Ishikawa (cell line): Measurements from ENCODE around the gene ZBTB8A.

Experiments
- CEBPB ChIP-seq: IDR thresholded peaks from 2 replicates; pipeline ENCODE4 v1.6.1; 2012
- EP300 ChIP-seq: IDR thresholded peaks from 2 replicates; pipeline ENCODE4 v1.6.1; 2012; ENCODE audit warnings: borderline replicate concordance
- MAX ChIP-seq: IDR thresholded peaks from 2 replicates; pipeline ENCODE4 v1.6.1; 2012
- RAD21 ChIP-seq: IDR thresholded peaks from 2 replicates; pipeline ENCODE4 v1.6.1; 2012; ENCODE audit warnings: low read depth
- USF1 ChIP-seq: IDR thresholded peaks from 2 replicates; pipeline ENCODE4 v1.6.1; 2012
- YY1 ChIP-seq: IDR thresholded peaks from 2 replicates; pipeline ENCODE4 v1.6.1; 2012; ENCODE audit warnings: low read depth

GRCh38 chr1:32498751-32499150, 40.5 kb upstream of the ZBTB8A start:
- TF ChIP-seq MAX (no peak), RAD21 (no peak), YY1 (no peak), USF1 (no peak), CEBPB (no peak), EP300 (no peak)
